ENCODE measurements around the gene ELP5.

GRCh38 chr17:7293816-7294613 lies 42.0 kb downstream of the ELP5 start:
- TF ChIP-seq, protein P1, sequence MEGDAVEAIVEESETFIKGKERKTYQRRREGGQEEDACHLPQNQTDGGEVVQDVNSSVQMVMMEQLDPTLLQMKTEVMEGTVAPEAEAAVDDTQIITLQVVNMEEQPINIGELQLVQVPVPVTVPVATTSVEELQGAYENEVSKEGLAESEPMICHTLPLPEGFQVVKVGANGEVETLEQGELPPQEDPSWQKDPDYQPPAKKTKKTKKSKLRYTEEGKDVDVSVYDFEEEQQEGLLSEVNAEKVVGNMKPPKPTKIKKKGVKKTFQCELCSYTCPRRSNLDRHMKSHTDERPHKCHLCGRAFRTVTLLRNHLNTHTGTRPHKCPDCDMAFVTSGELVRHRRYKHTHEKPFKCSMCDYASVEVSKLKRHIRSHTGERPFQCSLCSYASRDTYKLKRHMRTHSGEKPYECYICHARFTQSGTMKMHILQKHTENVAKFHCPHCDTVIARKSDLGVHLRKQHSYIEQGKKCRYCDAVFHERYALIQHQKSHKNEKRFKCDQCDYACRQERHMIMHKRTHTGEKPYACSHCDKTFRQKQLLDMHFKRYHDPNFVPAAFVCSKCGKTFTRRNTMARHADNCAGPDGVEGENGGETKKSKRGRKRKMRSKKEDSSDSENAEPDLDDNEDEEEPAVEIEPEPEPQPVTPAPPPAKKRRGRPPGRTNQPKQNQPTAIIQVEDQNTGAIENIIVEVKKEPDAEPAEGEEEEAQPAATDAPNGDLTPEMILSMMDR (IDR thresholded peaks at IDR 0.05; ENCODE audit: low read depth, low read length, poor library complexity, severe bottlenecking) = no peak
- no peak for TF ChIP-seq EZH2phosphoT487 (IDR thresholded peaks at IDR 0.05; ENCODE audit: borderline replicate concordance, low read length)

Data from DOHH2 (cell line).